Gastrocnemius medialis (tissue), 4 donors: ENCODE measurements around the gene NCCRP1.

ENCODE experiments used
- POLR2A ChIP-seq, 2 donors: fragments of 450-650 bp; IDR thresholded peaks; one replicate each; pipeline ENCODE4 v1.6.1; 2017; ENCODE audit warnings: antibody characterized with exemption in 2 of 2, mild to moderate bottlenecking in 2 of 2, moderate library complexity in 2 of 2
- TF ChIP-seq, protein P1 (sequence below), 5 experiments: fragments of 450-650 bp in 3 of 5; fragments of 200-600 bp in 2 of 5; sonication (generic) in 2 of 5; IDR thresholded peaks in 4 of 5; conservative IDR thresholded peaks in 1 of 5; 1 replicate in 4 of 5; 2 replicates in 1 of 5; pipeline ENCODE4 v1.5.1; 2016 to 2019; ENCODE audit warnings: antibody characterized with exemption in 5 of 5, mild to moderate bottlenecking in 3 of 5, moderate library complexity in 3 of 5

GRCh38 chr19:39209196-39209595 is 12.4 kb downstream of the NCCRP1 start:
- TF ChIP-seq, protein P1, sequence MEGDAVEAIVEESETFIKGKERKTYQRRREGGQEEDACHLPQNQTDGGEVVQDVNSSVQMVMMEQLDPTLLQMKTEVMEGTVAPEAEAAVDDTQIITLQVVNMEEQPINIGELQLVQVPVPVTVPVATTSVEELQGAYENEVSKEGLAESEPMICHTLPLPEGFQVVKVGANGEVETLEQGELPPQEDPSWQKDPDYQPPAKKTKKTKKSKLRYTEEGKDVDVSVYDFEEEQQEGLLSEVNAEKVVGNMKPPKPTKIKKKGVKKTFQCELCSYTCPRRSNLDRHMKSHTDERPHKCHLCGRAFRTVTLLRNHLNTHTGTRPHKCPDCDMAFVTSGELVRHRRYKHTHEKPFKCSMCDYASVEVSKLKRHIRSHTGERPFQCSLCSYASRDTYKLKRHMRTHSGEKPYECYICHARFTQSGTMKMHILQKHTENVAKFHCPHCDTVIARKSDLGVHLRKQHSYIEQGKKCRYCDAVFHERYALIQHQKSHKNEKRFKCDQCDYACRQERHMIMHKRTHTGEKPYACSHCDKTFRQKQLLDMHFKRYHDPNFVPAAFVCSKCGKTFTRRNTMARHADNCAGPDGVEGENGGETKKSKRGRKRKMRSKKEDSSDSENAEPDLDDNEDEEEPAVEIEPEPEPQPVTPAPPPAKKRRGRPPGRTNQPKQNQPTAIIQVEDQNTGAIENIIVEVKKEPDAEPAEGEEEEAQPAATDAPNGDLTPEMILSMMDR (IDR thresholded peaks at IDR 0.05 in 4 of 5, conservative IDR thresholded peaks at IDR 0.05 in 1 of 5), result no peak
- no peak for TF ChIP-seq POLR2A (IDR thresholded peaks at IDR 0.05)
